ENCODE results near the gene ZNF771. TPM values are rescaled to one million over a fixed set of nuclear protein-coding genes. Genes with fewer than 3 reads are reported as not detected.

The ZNF771 gene
- 10 to 100 TPM; 21.1 to 29.2 (median 22.2) TPM for total RNA-seq

- TF ChIP-seq POLR2A (IDR thresholded peaks at IDR 0.05) (peak; percentile 62), CTCF (IDR thresholded peaks at IDR 0.05) (no peak), POLR2AphosphoS5 (IDR thresholded peaks at IDR 0.05) (peak; percentile 48 to 78 (median 68))
- no peaks in the 10 kb centered on the region for H3K9me3 ChIP-seq
- peak; percentile 91 to 93 for DNase-seq (ENCODE audit: low spot score in 2 of 2)
- H3K36me3 ChIP-seq, result no peaks in the 10 kb centered on the region
- intact Hi-C loops (cut with DNase I; ENCODE audit: low total_unique reads), result no loop called here
- H3K4me3 ChIP-seq, result peak within 1 kb of the TSS; percentile 65 to 96 (median 76)
- peaks cover 0 to 15% of the 10 kb centered on the region in 2 donors for H3K4me1 ChIP-seq
- peak within 1 kb of the TSS; percentile 86 to 93 for H3K27ac ChIP-seq
- H3K27me3 ChIP-seq, result no peaks in the 10 kb centered on the region
Observed at GRCh38 chr16:30407102-30407803, at the start of gene ZNF771. Gene ZNF771 (plus strand): TSS chr16:30407606. CDS start chr16:30408054, 448 bp downstream.

DNA sequence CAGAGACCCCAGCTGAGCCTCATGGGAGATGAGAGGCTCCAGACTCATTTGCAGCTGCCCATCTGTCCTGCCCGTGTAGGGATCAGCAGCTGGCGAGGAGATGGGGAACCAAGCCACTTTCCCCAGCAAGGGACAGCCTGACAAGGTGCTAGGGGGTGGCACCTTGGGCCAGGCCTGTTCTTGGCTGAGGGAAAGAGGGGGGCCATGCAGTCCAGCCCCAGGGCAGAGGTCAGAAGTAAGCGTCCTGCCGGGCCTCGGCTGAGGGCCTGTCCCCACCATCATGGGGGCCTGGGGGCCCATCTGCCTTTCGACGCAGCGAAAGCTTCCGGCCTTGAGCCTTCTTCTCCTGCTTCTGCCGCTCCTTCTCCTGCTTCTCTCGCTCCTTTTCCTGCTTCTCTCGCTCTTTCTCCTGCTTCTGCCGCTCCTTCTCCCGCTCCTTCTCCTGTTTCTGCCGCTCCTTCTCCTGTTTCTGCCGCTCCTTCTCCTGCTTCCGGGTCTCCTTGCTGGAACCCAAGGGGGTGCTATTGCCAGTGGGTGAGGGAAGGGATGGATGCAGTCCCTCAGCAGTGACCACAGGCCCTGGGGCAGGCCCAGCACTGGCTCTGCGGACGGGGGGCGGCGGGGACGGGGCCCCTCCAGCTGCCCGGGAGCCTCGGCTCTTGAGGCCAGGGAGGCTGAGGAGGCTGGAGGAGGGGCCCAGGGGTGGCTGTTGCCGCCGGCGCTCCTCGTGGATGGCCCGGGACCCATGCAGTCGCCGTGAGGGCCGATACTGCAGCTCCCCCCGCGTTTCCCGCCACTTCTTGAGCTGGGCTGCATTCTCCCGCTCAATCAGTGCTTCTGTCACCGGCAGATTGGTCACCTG is 49.5 kb upstream of the ZNF771 start:
- intact Hi-C loops (cut with DNase I; ENCODE audit: low total_unique reads), result no loop called here
- Histone ChIP-seq H3K27me3 (no peaks in the 10 kb centered on the region), H3K4me3 (no peak overlapping the region), H3K36me3 (peaks cover 4% of the 10 kb centered on the region), H3K27ac (peak overlapping the region; percentile 98), H3K4me1 (peaks cover 5 to 15% of the 10 kb centered on the region in 2 donors), H3K9me3 (no peaks in the 10 kb centered on the region)
- no peak for DNase-seq (ENCODE audit: low spot score in 2 of 2)
- no peak for TF ChIP-seq POLR2A (IDR thresholded peaks at IDR 0.05)
- no peak for TF ChIP-seq CTCF (IDR thresholded peaks at IDR 0.05)
- TF ChIP-seq POLR2AphosphoS5 (IDR thresholded peaks at IDR 0.05), result no peak

- intact Hi-C loops (cut with DNase I; ENCODE audit: low total_unique reads), result no loop called here
- DNase-seq (ENCODE audit: low spot score in 2 of 2), result no peak
- Histone ChIP-seq H3K27ac (no peak overlapping the region), H3K9me3 (no peaks in the 10 kb centered on the region), H3K27me3 (no peaks in the 10 kb centered on the region), H3K4me3 (no peak overlapping the region), H3K4me1 (peaks cover 5 to 10% of the 10 kb centered on the region in 2 donors), H3K36me3 (peaks cover 4% of the 10 kb centered on the region)
- TF ChIP-seq CTCF (IDR thresholded peaks at IDR 0.05), result no peak
- no peak for TF ChIP-seq POLR2AphosphoS5 (IDR thresholded peaks at IDR 0.05)
- no peak for TF ChIP-seq POLR2A (IDR thresholded peaks at IDR 0.05)
Observed at GRCh38 chr16:30358577-30358936, 48.8 kb upstream of the ZNF771 start.

GRCh38 chr16:30358990-30359870 is 48.2 kb upstream of the ZNF771 start:
- H3K27me3 ChIP-seq, result no peaks in the 10 kb centered on the region
- intact Hi-C loops (cut with DNase I; ENCODE audit: low total_unique reads), result no loop called here
- no peak overlapping the region for H3K4me3 ChIP-seq
- no peak for DNase-seq (ENCODE audit: low spot score in 2 of 2)
- H3K36me3 ChIP-seq, result peaks cover 4% of the 10 kb centered on the region
- peaks cover 0 to 10% of the 10 kb centered on the region in 2 donors for H3K4me1 ChIP-seq
- no peak overlapping the region for H3K27ac ChIP-seq
- H3K9me3 ChIP-seq, result no peaks in the 10 kb centered on the region
- TF ChIP-seq CTCF (IDR thresholded peaks at IDR 0.05) (no peak), POLR2AphosphoS5 (IDR thresholded peaks at IDR 0.05) (no peak), POLR2A (IDR thresholded peaks at IDR 0.05) (no peak)
